ENCODE data around the gene SEC63.

- TF ChIP-seq CTCF (IDR thresholded peaks at IDR 0.05; ENCODE audit: low read depth, low read length), result no peak
- TF ChIP-seq POLR2A (IDR thresholded peaks at IDR 0.05; ENCODE audit: extremely low read depth, insufficient read length), result no peak
- TF ChIP-seq MAX (IDR thresholded peaks at IDR 0.05; ENCODE audit: low read depth, low read length), result no peak
Observed at GRCh38 chr6:107870381-107870780, 87.6 kb downstream of the SEC63 start.
